K562 (cell line): ENCODE results near the gene ZNF473. TPM values are rescaled to one million over a fixed set of nuclear protein-coding genes. Genes with fewer than 3 reads are reported as not detected.

ENCODE experiments used
- ADNP ChIP-seq: fragments of 200-800 bp; sonication (Bioruptor generic); IDR thresholded peaks from 2 replicates; pipeline ENCODE4 v1.6.1; 2016; ENCODE audit warnings: missing genetic modification characterization, missing compliant biosample characterization
- BCL6 ChIP-seq: fragments of 250-450 bp; sonication (Bioruptor Pico); IDR thresholded peaks from 2 replicates; pipeline ENCODE4 v1.4.0; 2020
- CBX2 ChIP-seq: fragments of 200-600 bp; sonication (generic); IDR thresholded peaks from one replicate; pipeline ENCODE4 v1.6.1; 2012; ENCODE audit warnings: mild to moderate bottlenecking, low read length, inconsistent platforms; ENCODE audit not compliant: insufficient read depth, poor library complexity, severe bottlenecking
- FOXK1 ChIP-seq: sonication (generic); formaldehyde crosslinking; IDR thresholded peaks from 2 replicates; pipeline ENCODE4 v1.8.0; 2022; ENCODE audit warnings: missing genetic modification reagents, mild to moderate bottlenecking, borderline replicate concordance
- HMG20A ChIP-seq: fragments of 450-650 bp; formaldehyde crosslinking; conservative IDR thresholded peaks from 2 replicates; pipeline ENCODE4 v1.4.0; 2020; ENCODE audit warnings: mild to moderate bottlenecking, mixed read lengths
- HMGN3 ChIP-seq: IDR thresholded peaks from 2 replicates; pipeline ENCODE4 v1.6.1; 2011; ENCODE audit warnings: borderline replicate concordance, low read depth, mild to moderate bottlenecking, mixed read lengths, low read length; ENCODE audit not compliant: insufficient read length; ENCODE audit errors: extremely low read depth
- JUN ChIP-seq, 2 experiments: sonication (generic) in 1 of 2; formaldehyde crosslinking in 1 of 2; IDR thresholded peaks; 2 replicates each; pipeline versions ENCODE4 v1.6.1 to v1.8.0; 2012 to 2022; ENCODE audit warnings: borderline replicate concordance in 2 of 2, mild to moderate bottlenecking in 2 of 2, improper control_type of control experiment in 1 of 2, low read depth in 1 of 2, low read length in 1 of 2, missing genetic modification reagents in 1 of 2
- KLF1 ChIP-seq: fragments of 450-650 bp; IDR thresholded peaks from 2 replicates; pipeline ENCODE4 v1.6.1; 2016; ENCODE audit warnings: missing genetic modification characterization, missing compliant biosample characterization
- POU5F1 ChIP-seq: fragments of 150-350 bp; IDR thresholded peaks from 2 replicates; pipeline ENCODE4 v1.6.1; 2014; ENCODE audit warnings: borderline replicate concordance, low read length, low read depth, mild to moderate bottlenecking; ENCODE audit not compliant: partially characterized antibody
- RBM14 ChIP-seq: fragments of 200-400 bp; formaldehyde crosslinking; IDR thresholded peaks from 2 replicates; pipeline ENCODE4 v1.6.1; 2018; ENCODE audit warnings: low read depth, mild to moderate bottlenecking, low read length, moderate library complexity, borderline replicate concordance; ENCODE audit not compliant: insufficient read depth
- REST ChIP-seq, 2 experiments: fragments of 450-650 bp; formaldehyde crosslinking in 1 of 2; IDR thresholded peaks; 2 replicates each; pipeline versions ENCODE4 v1.4.0 to v1.6.1; 2014 to 2020; ENCODE audit warnings: mild to moderate bottlenecking in 2 of 2, borderline replicate concordance in 1 of 2, low read depth in 1 of 2
- STAT5B ChIP-seq: fragments of 250-450 bp; sonication (Bioruptor Pico); IDR thresholded peaks from 2 replicates; pipeline ENCODE4 v1.8.0; 2021; ENCODE audit warnings: mild to moderate bottlenecking, inconsistent platforms
- TAF9B ChIP-seq: fragments of 450-650 bp; IDR thresholded peaks from 2 replicates; pipeline ENCODE4 v1.6.1; 2018; ENCODE audit warnings: mild to moderate bottlenecking; ENCODE audit not compliant: partially characterized antibody
- TCF15 ChIP-seq: fragments of 250-450 bp; sonication (Bioruptor Pico); IDR thresholded peaks from 2 replicates; pipeline ENCODE4 v1.8.0; 2022; ENCODE audit warnings: moderate library complexity, mild to moderate bottlenecking, inconsistent platforms
- TFAP4 ChIP-seq: sonication (generic); formaldehyde crosslinking; IDR thresholded peaks from 2 replicates; pipeline ENCODE4 v1.8.0; 2022; ENCODE audit warnings: missing genetic modification reagents, mild to moderate bottlenecking, moderate library complexity, borderline replicate concordance
- ZBTB1 ChIP-seq: sonication (generic); formaldehyde crosslinking; IDR thresholded peaks from 2 replicates; pipeline ENCODE4 v1.8.1; 2023; ENCODE audit warnings: missing genetic modification reagents, low read depth, mild to moderate bottlenecking, borderline replicate concordance
- ZFPM2 ChIP-seq: fragments of 250-450 bp; sonication (Bioruptor Pico); IDR thresholded peaks from 2 replicates; pipeline ENCODE4 v1.5.1; 2022; ENCODE audit warnings: mild to moderate bottlenecking
- ZNF57 ChIP-seq: fragments of 450-650 bp; formaldehyde crosslinking; IDR thresholded peaks from 2 replicates; pipeline ENCODE4 v1.4.0; 2020; ENCODE audit warnings: mild to moderate bottlenecking, moderate library complexity
- polyA plus RNA-seq, 8 experiments: library from polyadenylated mRNA; depleted of rRNA in 4 of 8; stranded (reverse) in 5 of 8; unstranded in 3 of 8; fragments of >200 nt; fragmentation: Nextera tagmentation in 2 of 8; fragmentation: Illumina TruSeq in 1 of 8; extraction: Ambion mirVana in 2 of 8; extraction: Trizol in 1 of 8; gene quantifications; 2 replicates each; pipeline versions ENCODE4 v1.2.1 to v1.2.3, GENCODE V29; 2011 to 2014; ENCODE audit warnings: inconsistent platforms in 1 of 8, missing spikeins in 1 of 8
- total RNA-seq, 7 experiments: library from RNA; depleted of rRNA in 6 of 7; stranded (reverse); fragments of >200 nt in 6 of 7; fragmentation: Illumina TruSeq in 2 of 7; extraction: Trizol in 2 of 7; gene quantifications; 2 replicates each; pipeline versions ENCODE4 v1.2.1 to v1.2.3, GENCODE V29; 2011 to 2021; ENCODE audit warnings: low replicate concordance in 1 of 7

Gene ZNF473
- total and polyA plus RNA-seq, 9 of the 15 experiments (the other 6 are each of a cell fraction or from before 2014, with no cell fraction given): 8.2 to 34.0 (median 28.5) TPM

- TF ChIP-seq REST (IDR thresholded peaks at IDR 0.05; ENCODE audit: borderline replicate concordance): peak; percentile 100
- peak; percentile 100 for TF ChIP-seq REST (CRISPR knock-in tag; IDR thresholded peaks at IDR 0.05; ENCODE audit: low read depth)
- TF ChIP-seq ADNP (tag): peak; percentile 64
- TF ChIP-seq TFAP4: peak; percentile 100
- TF ChIP-seq TAF9B: no peak
- TF ChIP-seq JUN (IDR thresholded peaks at IDR 0.05; ENCODE audit: borderline replicate concordance, low read depth, low read length): no peak; the same call in 1 of the 2 replicates
- peak; percentile 100 for TF ChIP-seq JUN (CRISPR knock-in tag; IDR thresholded peaks at IDR 0.05; ENCODE audit: borderline replicate concordance)
- TF ChIP-seq POU5F1: no peak
- no peak for TF ChIP-seq HMG20A
- TF ChIP-seq ZBTB1 (CRISPR knock-in tag): peak; percentile 98
- TF ChIP-seq BCL6: peak; percentile 96
- TF ChIP-seq ZNF57 (CRISPR knock-in tag): no peak
- no peak for TF ChIP-seq HMGN3
- TF ChIP-seq FOXK1: peak; percentile 100
- peak; percentile 93 for TF ChIP-seq TCF15 (CRISPR knock-in tag)
- TF ChIP-seq RBM14: no peak
- TF ChIP-seq CBX2: no peak
- TF ChIP-seq STAT5B (CRISPR knock-in tag): no peak
- TF ChIP-seq ZFPM2: peak; percentile 93
- peak; percentile 48; the same call in 1 of the 2 replicates for TF ChIP-seq KLF1
Measured at GRCh38 chr19:49987159-49987698, 38.6 kb upstream of the ZNF473 start (continued).
